ENCODE data around the gene SPA17. TPM values are rescaled to one million over a fixed set of nuclear protein-coding genes. Genes with fewer than 3 reads are reported as not detected.
A peak's percentile ranks its signal among the peaks of the same experiment; 100 is the strongest.

The SPA17 gene
- polyA plus RNA-seq (ENCODE audit: insufficient read length) = 25.3 TPM
- long read RNA-seq, donor 1, full-length matches to known transcripts = 12 of 12 reads
- long read RNA-seq, donor 1, partial matches to known transcripts = 0 of 12 reads
- long read RNA-seq, donor 1, other reads (novel, unspliced or antisense) = 0 of 12 reads
- long read RNA-seq, donor 2, full-length matches to known transcripts = 6 of 6 reads
- long read RNA-seq, donor 2, partial matches to known transcripts = 0 of 6 reads
- long read RNA-seq, donor 2, other reads (novel, unspliced or antisense) = 0 of 6 reads
- long read RNA-seq, donor 3, full-length matches to known transcripts = 7 of 7 reads
- long read RNA-seq, donor 3, partial matches to known transcripts = 0 of 7 reads
- long read RNA-seq, donor 3, other reads (novel, unspliced or antisense) = 0 of 7 reads
- long read RNA-seq, donor 4, partial matches to known transcripts = 0 of 1 reads
- long read RNA-seq, donor 4, other reads (novel, unspliced or antisense) = 0 of 1 reads
- long read RNA-seq, donor 5, full-length matches to known transcripts = 27 of 27 reads
- long read RNA-seq, donor 5, partial matches to known transcripts = 0 of 27 reads
- long read RNA-seq, donor 5, other reads (novel, unspliced or antisense) = 0 of 27 reads
- long read RNA-seq, donor 6, full-length matches to known transcripts = 4 of 4 reads
- long read RNA-seq, donor 6, partial matches to known transcripts = 0 of 4 reads
- long read RNA-seq, donor 6, other reads (novel, unspliced or antisense) = 0 of 4 reads
- long read RNA-seq, donor 7, full-length matches to known transcripts = 11 of 11 reads
- long read RNA-seq, donor 7, partial matches to known transcripts = 0 of 11 reads
- long read RNA-seq, donor 7, other reads (novel, unspliced or antisense) = 0 of 11 reads
- long read RNA-seq, donor 8, full-length matches to known transcripts = 5 of 5 reads
- long read RNA-seq, donor 8, partial matches to known transcripts = 0 of 5 reads
- long read RNA-seq, donor 8, other reads (novel, unspliced or antisense) = 0 of 5 reads

- DNase-seq = peak; percentile 95
Observed at GRCh38 chr11:124673333-124674167, at the start of gene SPA17, which contains the start of gene SIAE. Gene SPA17 (plus strand): TSS chr11:124673904. CDS start chr11:124675265, 1,361 bp downstream. Gene SIAE (minus strand): TSS chr11:124673739. CDS start chr11:124673708, 31 bp downstream.

- no peak for DNase-seq
Observed at GRCh38 chr11:124625504-124626168, 48.1 kb upstream of the SPA17 start.

GRCh38 chr11:124627546-124627945, 46.2 kb upstream of the SPA17 start:
- no peak for DNase-seq

- DNase-seq = no peak
Observed at GRCh38 chr11:124629961-124630360, 43.7 kb upstream of the SPA17 start.

GRCh38 chr11:124633355-124633754, 40.3 kb upstream of the SPA17 start:
- DNase-seq = no peak

GRCh38 chr11:124635932-124636331, 37.8 kb upstream of the SPA17 start:
- no peak for DNase-seq

- DNase-seq = no peak
Observed at GRCh38 chr11:124638500-124638899, 35.2 kb upstream of the SPA17 start.

GRCh38 chr11:124639186-124639585, 34.5 kb upstream of the SPA17 start:
- DNase-seq = no peak

GRCh38 chr11:124640666-124641065, 33.0 kb upstream of the SPA17 start:
- no peak for DNase-seq

GRCh38 chr11:124642628-124643027, 31.1 kb upstream of the SPA17 start:
- no peak for DNase-seq

- no peak for DNase-seq
Observed at GRCh38 chr11:124643042-124643604, 30.6 kb upstream of the SPA17 start.

- DNase-seq = no peak
Observed at GRCh38 chr11:124643605-124644425, 29.9 kb upstream of the SPA17 start.

- DNase-seq = peak; percentile 68
Observed at GRCh38 chr11:124644426-124645280, 29.1 kb upstream of the SPA17 start.

GRCh38 chr11:124646148-124646547, 27.6 kb upstream of the SPA17 start:
- no peak for DNase-seq

GRCh38 chr11:124648610-124649009, 25.1 kb upstream of the SPA17 start:
- no peak for DNase-seq

- DNase-seq = no peak
Observed at GRCh38 chr11:124656774-124657630, 16.7 kb upstream of the SPA17 start.

- no peak for DNase-seq
Observed at GRCh38 chr11:124657904-124658303, 15.8 kb upstream of the SPA17 start.

- DNase-seq = no peak
Observed at GRCh38 chr11:124658501-124658900, 15.2 kb upstream of the SPA17 start.
